Right lobe of liver (tissue), 6 donors: Measurements from ENCODE around the gene ZNHIT1. TPM values are rescaled to one million over a fixed set of nuclear protein-coding genes. Genes with fewer than 3 reads are reported as not detected.

Experiments
- ATAC-seq, 4 donors: fragments of 200-7000 bp; cut with Tn5 transposase; one replicate each; pipeline ENCODE4 v1.9.1; 2020; ENCODE audit warnings: mild to moderate bottlenecking in 4 of 4, moderate library complexity in 4 of 4
- DNase-seq, 3 donors: peaks; one replicate each; pipeline ENCODE4 v3.0.0-alpha.2; 2020
- H3K27ac ChIP-seq, 3 donors: fragments of 200-600 bp; one replicate each; pipeline ENCODE4 v1.8.0; 2022
- H3K27me3 ChIP-seq, 2 donors: fragments of 200-600 bp; one replicate each; pipeline ENCODE4 v1.8.0; 2022
- H3K36me3 ChIP-seq, 4 donors: fragments of 200-600 bp; sonication (generic) in 1 of 4; one replicate each; pipeline versions ENCODE4 v1.5.1 to v1.8.0; 2017 to 2022; ENCODE audit warnings: control low read depth in 1 of 4
- H3K4me1 ChIP-seq, 4 donors: fragments of 200-600 bp; sonication (generic) in 1 of 4; one replicate each; pipeline versions ENCODE4 v1.5.1 to v1.8.0; 2017 to 2022; ENCODE audit warnings: control low read depth in 1 of 4
- H3K4me3 ChIP-seq, 3 donors: fragments of 200-600 bp; one replicate each; pipeline ENCODE4 v1.8.0; 2022
- H3K9me3 ChIP-seq, 4 donors: fragments of 200-600 bp; sonication (generic) in 1 of 4; one replicate each; pipeline versions ENCODE4 v1.5.1 to v1.8.0; 2017 to 2022; ENCODE audit warnings: control low read depth in 1 of 4
- POLR2A ChIP-seq: fragments of 450-650 bp; IDR thresholded peaks from one replicate; pipeline ENCODE4 v1.6.1; 2017; ENCODE audit warnings: antibody characterized with exemption, mild to moderate bottlenecking
- WGBS: methylation state at CpG from one replicate; pipeline ENCODE4 v1.1.6; 2018; ENCODE audit warnings: low coverage, low lambda C conversion rate; ENCODE audit not compliant: insufficient coverage; ENCODE audit errors: missing lambda C conversion rate; 5-methylcytosine and 5-hydroxymethylcytosine counted together
- intact Hi-C, 2 donors: fragments of 100-400 bp; cut with DNase I; formaldehyde crosslinking; loops; one replicate each; pipeline versions ENCODE4 v1.11.2 to v1.14.1; 2022
- total RNA-seq, 6 experiments: library from RNA; depleted of rRNA in 2 of 6; stranded (reverse); fragments of >200 nt in 2 of 6; fragmentation: NEBNext Ultra II Directional in 3 of 6; extraction: Animal tissue kit (Norgen Biotek cat#: 25700) in 3 of 6; gene quantifications; one replicate each; pipeline versions ENCODE4 v1.1.0 to v1.2.4, GENCODE V29; 2016 to 2023
- TF ChIP-seq, protein P1 (sequence below), 4 donors: fragments of 200-600 bp in 3 of 4; fragments of 450-650 bp in 1 of 4; IDR thresholded peaks; one replicate each; pipeline versions ENCODE4 v1.5.1 to v1.8.0; 2016 to 2022; ENCODE audit warnings: antibody characterized with exemption in 4 of 4, mild to moderate bottlenecking in 2 of 4
- donor health status: DM: no; HTN: yes; CAD: no.
- donor health status: DM: no; HTN: no; CAD: no.
- donor health status: DM: no; HTN: no; CAD: no.
- donor health status: DM: no; HTN: yes; CAD: no.
- donor health status: DM: no; HTN: yes; CAD: no.

ZNHIT1 gene
- total RNA-seq, 6 experiments from 2014 or later = 68.3 to 159 (median 111) TPM

DNA sequence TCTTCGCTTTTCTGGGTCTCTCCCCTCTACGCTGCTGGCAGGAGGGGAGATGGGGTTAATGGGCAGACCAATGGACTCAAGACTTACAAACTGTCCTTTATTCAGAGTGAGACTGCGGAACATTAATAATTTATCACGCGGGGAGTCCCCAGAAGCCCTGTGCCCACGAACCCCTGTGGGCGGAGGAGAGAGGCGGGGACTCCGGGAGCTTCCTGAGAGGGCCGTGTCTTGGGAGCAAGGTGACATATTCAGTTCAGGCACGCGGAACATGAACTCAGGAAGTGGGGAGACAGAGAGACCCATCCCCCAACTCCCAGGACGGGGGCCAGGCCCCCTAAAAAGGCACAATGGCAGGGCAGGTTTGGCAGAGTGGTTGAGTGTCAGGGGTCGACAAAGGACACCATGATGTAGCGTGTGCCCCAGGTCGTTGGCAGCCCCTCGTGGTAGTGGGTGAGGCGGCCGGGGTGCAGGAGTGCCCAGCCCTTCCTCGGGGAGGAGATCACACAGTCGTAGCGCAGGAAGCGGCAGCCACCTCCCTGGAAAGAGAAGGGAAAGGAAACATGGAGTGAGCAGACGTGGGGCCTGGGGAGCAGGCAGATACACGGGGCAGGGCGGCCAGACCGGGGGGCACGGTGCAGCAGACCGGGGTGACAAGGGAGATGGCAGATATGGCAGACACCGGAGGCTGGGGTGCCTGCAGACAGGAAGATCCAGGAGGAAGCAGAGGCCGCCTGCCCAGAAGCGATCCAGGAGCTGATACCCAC lies 11.9 kb upstream of the ZNHIT1 start:
- intact Hi-C loops = no loop called here
- Histone ChIP-seq H3K27ac (no peak overlapping the region), H3K36me3 (peaks cover 0 to 38% (median 11%) of the 10 kb centered on the region in 4 donors), H3K4me1 (peaks cover 0 to 11% (median 0%) of the 10 kb centered on the region in 4 donors), H3K4me3 (no peak overlapping the region), H3K9me3 (no peaks in the 10 kb centered on the region), H3K27me3 (no peaks in the 10 kb centered on the region)
- TF ChIP-seq, protein P1, sequence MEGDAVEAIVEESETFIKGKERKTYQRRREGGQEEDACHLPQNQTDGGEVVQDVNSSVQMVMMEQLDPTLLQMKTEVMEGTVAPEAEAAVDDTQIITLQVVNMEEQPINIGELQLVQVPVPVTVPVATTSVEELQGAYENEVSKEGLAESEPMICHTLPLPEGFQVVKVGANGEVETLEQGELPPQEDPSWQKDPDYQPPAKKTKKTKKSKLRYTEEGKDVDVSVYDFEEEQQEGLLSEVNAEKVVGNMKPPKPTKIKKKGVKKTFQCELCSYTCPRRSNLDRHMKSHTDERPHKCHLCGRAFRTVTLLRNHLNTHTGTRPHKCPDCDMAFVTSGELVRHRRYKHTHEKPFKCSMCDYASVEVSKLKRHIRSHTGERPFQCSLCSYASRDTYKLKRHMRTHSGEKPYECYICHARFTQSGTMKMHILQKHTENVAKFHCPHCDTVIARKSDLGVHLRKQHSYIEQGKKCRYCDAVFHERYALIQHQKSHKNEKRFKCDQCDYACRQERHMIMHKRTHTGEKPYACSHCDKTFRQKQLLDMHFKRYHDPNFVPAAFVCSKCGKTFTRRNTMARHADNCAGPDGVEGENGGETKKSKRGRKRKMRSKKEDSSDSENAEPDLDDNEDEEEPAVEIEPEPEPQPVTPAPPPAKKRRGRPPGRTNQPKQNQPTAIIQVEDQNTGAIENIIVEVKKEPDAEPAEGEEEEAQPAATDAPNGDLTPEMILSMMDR (IDR thresholded peaks at IDR 0.05) = no peak
- TF ChIP-seq POLR2A = no peak
- ATAC-seq (no peak), DNase-seq (no peak)
- 80% methylated on average over 21 of the region's 32 CpGs for WGBS

- intact Hi-C loops = no loop called here
- TF ChIP-seq, protein P1 (IDR thresholded peaks at IDR 0.05) = no peak
- Histone ChIP-seq H3K4me3 (no peak overlapping the region), H3K27ac (no peak overlapping the region), H3K4me1 (peaks cover 0 to 5% (median 0%) of the 10 kb centered on the region in 4 donors), H3K9me3 (no peaks in the 10 kb centered on the region), H3K27me3 (no peaks in the 10 kb centered on the region), H3K36me3 (peaks cover 0 to 44% (median 15%) of the 10 kb centered on the region in 4 donors)
- DNase-seq (no peak), ATAC-seq (no peak)
- WGBS = 88% methylated on average over 8 of the region's 19 CpGs
Measured at GRCh38 chr7:101206665-101207042, 11.3 kb upstream of the ZNHIT1 start.

DNA sequence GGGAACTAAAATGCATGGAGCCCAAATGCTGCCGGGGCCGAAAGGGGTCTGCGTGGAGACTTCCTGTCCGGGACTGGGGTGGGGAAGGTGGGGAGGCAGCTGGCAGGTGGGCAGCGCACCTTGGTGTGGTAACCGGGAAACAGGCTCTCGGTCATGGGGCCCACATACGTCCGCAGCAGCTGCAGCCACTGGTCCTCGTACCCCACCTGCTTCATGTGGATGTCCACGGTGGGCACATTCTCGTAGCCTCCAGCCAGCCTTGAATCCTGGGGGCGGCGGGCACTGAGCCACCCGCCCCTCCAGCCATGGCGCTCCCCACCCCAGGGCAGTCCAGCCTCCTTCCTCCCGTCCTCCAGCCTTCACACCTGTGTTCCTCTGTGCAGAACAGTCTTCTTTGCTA lies 10.5 kb upstream of the ZNHIT1 start:
- DNase-seq = no peak
- intact Hi-C loops = no loop called here
- Histone ChIP-seq H3K9me3 (no peaks in the 10 kb centered on the region), H3K36me3 (peaks cover 0 to 49% (median 19%) of the 10 kb centered on the region in 4 donors), H3K27me3 (no peaks in the 10 kb centered on the region), H3K27ac (no peak overlapping the region), H3K4me3 (no peak overlapping the region), H3K4me1 (no peaks in the 10 kb centered on the region)
- 100% methylated on average over 1 of the region's 17 CpGs for WGBS
- ATAC-seq = no peak
- no peak for TF ChIP-seq POLR2A
- TF ChIP-seq, protein P1 (IDR thresholded peaks at IDR 0.05) = no peak

DNA sequence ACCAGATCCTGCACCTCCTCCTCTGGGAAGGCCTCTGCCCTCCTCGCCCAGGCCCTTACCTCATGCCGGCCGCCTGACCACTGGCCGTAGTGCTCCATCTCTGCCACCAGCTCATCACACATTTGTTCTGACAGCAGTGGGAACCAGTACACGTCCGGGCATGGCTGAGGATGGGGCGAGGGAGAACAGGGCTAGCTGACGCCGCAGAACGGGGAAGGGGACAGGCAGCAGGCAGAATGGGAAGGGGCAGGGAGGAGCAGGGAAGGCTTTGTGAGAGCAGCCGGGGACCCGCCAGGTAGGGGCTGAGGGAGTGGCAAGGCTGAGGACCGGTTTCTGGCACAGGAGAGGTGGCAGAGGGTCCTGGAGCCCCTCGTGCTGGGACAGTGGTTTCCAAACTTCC lies 9.2 kb upstream of the ZNHIT1 start:
- 85% methylated on average over 10 of the region's 14 CpGs for WGBS
- TF ChIP-seq, protein P1 (IDR thresholded peaks at IDR 0.05) = no peak
- TF ChIP-seq POLR2A = no peak
- intact Hi-C loops = no loop called here
- H3K36me3 ChIP-seq = peaks cover 0 to 55% (median 19%) of the 10 kb centered on the region in 4 donors
- DNase-seq = no peak
- no peaks in the 10 kb centered on the region for H3K27me3 ChIP-seq
- no peak overlapping the region for H3K4me3 ChIP-seq
- no peaks in the 10 kb centered on the region for H3K4me1 ChIP-seq
- ATAC-seq = no peak
- no peak overlapping the region for H3K27ac ChIP-seq
- no peaks in the 10 kb centered on the region for H3K9me3 ChIP-seq
